CD4-positive, alpha-beta memory T cell (primary cell): ENCODE data around the gene AMN. TPM values are rescaled to one million over a fixed set of nuclear protein-coding genes. Genes with fewer than 3 reads are reported as not detected.

Source experiments
- CTCF ChIA-PET: fragments of 350-600 bp; sonication (Branson Sonifier 250); formaldehyde crosslinking; loops from one replicate; lab custom pipeline; 2021; ENCODE audit warnings: inconsistent platforms; ENCODE audit not compliant: partially characterized antibody; lab: Charles Lee
- POLR2A ChIA-PET: fragments of 350-600 bp; sonication (Branson Sonifier 250); formaldehyde crosslinking; loops from one replicate; lab custom pipeline; 2021; ENCODE audit not compliant: partially characterized antibody; lab: Charles Lee
- DNase-seq, 5 donors: peaks; one replicate each; pipeline versions ENCODE4 v3.0.0 to v3.0.0-alpha.2; 2020 to 2022; ENCODE audit warnings: mixed read lengths in 1 of 5
- H3K27ac ChIP-seq: one replicate; pipeline ENCODE4 v1.7.0; 2013; ENCODE audit warnings: low read depth, low read length
- H3K27me3 ChIP-seq: 2 replicates; pipeline ENCODE4 v1.7.0; 2013; ENCODE audit warnings: mild to moderate bottlenecking, low read length, moderate library complexity; ENCODE audit not compliant: insufficient read depth
- H3K36me3 ChIP-seq: 2 replicates; pipeline ENCODE4 v1.7.0; 2013; ENCODE audit warnings: mild to moderate bottlenecking, low read length, moderate library complexity; ENCODE audit not compliant: insufficient read depth
- H3K4me1 ChIP-seq: 2 replicates; pipeline ENCODE4 v1.7.0; 2013; ENCODE audit warnings: mild to moderate bottlenecking, low read length, moderate library complexity; ENCODE audit not compliant: insufficient read depth
- H3K4me3 ChIP-seq, 2 donors: one replicate each; pipeline ENCODE4 v1.7.0; 2013; ENCODE audit warnings: low read length in 2 of 2, mild to moderate bottlenecking in 1 of 2
- H3K9me3 ChIP-seq, 2 donors: one replicate each; pipeline ENCODE4 v1.7.0; 2013; ENCODE audit warnings: low read length in 2 of 2, control low read depth in 1 of 2; ENCODE audit not compliant: control insufficient read depth in 1 of 2
- H3K27ac Mint-ChIP-seq, 7 donors: one replicate each; pipeline ENCODE4 v1.8.0; 2020 to 2021; ENCODE audit warnings: mixed read lengths in 7 of 7, mild to moderate bottlenecking in 6 of 7, inconsistent platforms in 3 of 7, moderate library complexity in 3 of 7
- H3K27me3 Mint-ChIP-seq, 2 donors: one replicate each; pipeline ENCODE4 v1.8.0; 2020 to 2021; ENCODE audit warnings: mixed read lengths in 2 of 2
- H3K36me3 Mint-ChIP-seq, 2 donors: one replicate each; pipeline ENCODE4 v1.8.0; 2020 to 2021; ENCODE audit warnings: mixed read lengths in 2 of 2, inconsistent platforms in 1 of 2, mild to moderate bottlenecking in 1 of 2
- H3K4me1 Mint-ChIP-seq, 4 donors: one replicate each; pipeline ENCODE4 v1.8.0; 2020 to 2021; ENCODE audit warnings: mixed read lengths in 4 of 4, mild to moderate bottlenecking in 1 of 4
- H3K4me3 Mint-ChIP-seq, 8 donors: one replicate each; pipeline ENCODE4 v1.8.0; 2020 to 2021; ENCODE audit warnings: mixed read lengths in 8 of 8, mild to moderate bottlenecking in 7 of 8, moderate library complexity in 6 of 8, inconsistent platforms in 3 of 8
- H3K9me3 Mint-ChIP-seq, 8 donors: one replicate each; pipeline ENCODE4 v1.8.0; 2020 to 2021; ENCODE audit warnings: mixed read lengths in 8 of 8, mild to moderate bottlenecking in 5 of 8, inconsistent platforms in 3 of 8, moderate library complexity in 1 of 8
- intact Hi-C: fragments of 100-400 bp; cut with micrococcal nuclease; formaldehyde crosslinking; loops from one replicate; pipeline ENCODE4 v1.15.1; 2023
- polyA plus RNA-seq, 2 donors: library from polyadenylated mRNA; unstranded; fragments of 300-500 nt; fragmentation: Illumina TruSeq; gene quantifications; one replicate each; pipeline ENCODE4 v1.2.3, GENCODE V29; 2021
- total RNA-seq, 2 experiments: library from RNA; stranded (reverse); gene quantifications; one replicate each; pipeline ENCODE4 v1.2.3, GENCODE V29; 2021

AMN gene
- total and polyA plus RNA-seq, 4 experiments from 2014 or later: 0.77 to 7.1 (median 3.6) TPM

DNA sequence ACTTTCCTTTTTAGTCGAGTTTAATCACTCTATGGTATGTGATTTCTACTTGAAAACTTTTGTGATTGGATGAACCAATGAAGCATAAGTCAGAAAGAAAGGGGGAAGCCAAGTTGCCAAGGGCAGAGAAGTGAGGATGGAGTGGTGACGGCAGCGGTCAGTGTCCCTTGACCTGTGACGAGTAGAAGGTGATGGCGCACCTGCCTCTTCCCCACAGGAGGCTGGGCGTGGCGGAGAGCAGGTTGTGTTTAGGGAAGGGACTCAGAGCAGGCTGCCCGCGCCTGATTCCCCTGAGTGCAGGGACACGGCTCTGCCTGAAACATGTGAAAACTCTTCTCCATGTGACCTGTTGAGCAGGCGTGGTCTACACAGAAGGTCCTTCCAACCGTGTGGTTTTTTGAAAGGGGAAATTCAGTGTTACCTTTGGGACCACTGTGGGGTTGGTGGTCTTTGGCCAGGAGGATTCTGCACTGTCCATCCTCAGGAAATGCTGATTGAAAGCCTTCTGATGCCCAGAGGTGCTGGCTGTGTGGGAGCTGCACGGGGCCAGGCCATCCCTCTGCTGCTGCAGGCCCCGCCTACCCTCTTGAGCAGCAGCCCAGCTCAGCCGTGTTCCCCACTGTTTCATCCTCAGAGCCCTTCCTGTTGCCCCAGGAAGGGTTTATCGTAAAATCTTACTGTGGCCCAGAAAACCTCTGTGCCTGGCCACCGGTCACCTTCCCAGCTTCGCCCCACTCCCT, 23.5 kb upstream of the AMN start:
- Histone ChIP-seq H3K36me3 (peaks cover 42% of the 10 kb centered on the region), H3K27me3 (no peaks in the 10 kb centered on the region), H3K27ac (no peak overlapping the region), H3K9me3 (no peaks in the 10 kb centered on the region), H3K4me1 (no peaks in the 10 kb centered on the region), H3K4me3 (no peak overlapping the region)
- POLR2A ChIA-PET: no interaction called here
- Mint-ChIP-seq H3K27ac (peak overlapping the region in 6 of 7 donors; percentile 4 to 66 (median 46)), H3K27me3 (no peaks in the 10 kb centered on the region), H3K36me3 (peaks cover 28 to 66% of the 10 kb centered on the region in 2 donors), H3K4me1 (peaks cover 8 to 11% (median 9%) of the 10 kb centered on the region in 4 donors), H3K9me3 (peaks cover 0 to 2% (median 0%) of the 10 kb centered on the region in 8 donors), H3K4me3 (peak overlapping the region in 1 of 8 donors; percentile 35)
- DNase-seq: no peak
- CTCF ChIA-PET: no interaction called here
- intact Hi-C loops: no loop called here

DNA sequence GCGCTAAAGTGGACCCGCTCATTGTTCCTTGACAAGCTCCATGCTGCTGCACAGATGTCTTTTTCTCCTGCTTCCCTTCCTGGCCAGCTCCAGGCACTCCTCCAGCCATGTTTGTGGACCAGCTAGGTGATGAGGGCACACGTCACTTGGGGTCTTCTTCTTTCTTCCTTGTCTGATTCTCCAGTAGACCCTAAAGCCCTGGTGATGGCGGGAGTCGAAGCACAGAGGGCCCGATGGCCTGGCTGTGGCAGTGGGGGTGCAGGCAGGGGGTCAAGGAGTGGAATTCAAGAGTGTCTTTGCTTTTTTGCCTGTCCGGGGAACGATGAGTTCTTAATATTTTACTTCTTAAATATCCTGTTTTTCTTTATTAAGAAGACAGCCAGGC, 23.0 kb upstream of the AMN start:
- Mint-ChIP-seq H3K4me1 (peaks cover 8 to 11% (median 9%) of the 10 kb centered on the region in 4 donors), H3K36me3 (peaks cover 28 to 67% of the 10 kb centered on the region in 2 donors), H3K4me3 (no peak overlapping the region), H3K9me3 (peaks cover 0 to 2% (median 0%) of the 10 kb centered on the region in 8 donors), H3K27ac (peak overlapping the region in 2 of 7 donors; percentile 62 to 66), H3K27me3 (no peaks in the 10 kb centered on the region)
- H3K9me3 ChIP-seq: no peaks in the 10 kb centered on the region
- H3K27ac ChIP-seq: no peak overlapping the region
- DNase-seq: no peak
- H3K36me3 ChIP-seq: peaks cover 44% of the 10 kb centered on the region
- ChIA-PET POLR2A (no interaction called here), CTCF (no interaction called here)
- intact Hi-C loops: no loop called here
- H3K27me3 ChIP-seq: no peaks in the 10 kb centered on the region
- H3K4me3 ChIP-seq: no peak overlapping the region
- H3K4me1 ChIP-seq: no peaks in the 10 kb centered on the region

DNA sequence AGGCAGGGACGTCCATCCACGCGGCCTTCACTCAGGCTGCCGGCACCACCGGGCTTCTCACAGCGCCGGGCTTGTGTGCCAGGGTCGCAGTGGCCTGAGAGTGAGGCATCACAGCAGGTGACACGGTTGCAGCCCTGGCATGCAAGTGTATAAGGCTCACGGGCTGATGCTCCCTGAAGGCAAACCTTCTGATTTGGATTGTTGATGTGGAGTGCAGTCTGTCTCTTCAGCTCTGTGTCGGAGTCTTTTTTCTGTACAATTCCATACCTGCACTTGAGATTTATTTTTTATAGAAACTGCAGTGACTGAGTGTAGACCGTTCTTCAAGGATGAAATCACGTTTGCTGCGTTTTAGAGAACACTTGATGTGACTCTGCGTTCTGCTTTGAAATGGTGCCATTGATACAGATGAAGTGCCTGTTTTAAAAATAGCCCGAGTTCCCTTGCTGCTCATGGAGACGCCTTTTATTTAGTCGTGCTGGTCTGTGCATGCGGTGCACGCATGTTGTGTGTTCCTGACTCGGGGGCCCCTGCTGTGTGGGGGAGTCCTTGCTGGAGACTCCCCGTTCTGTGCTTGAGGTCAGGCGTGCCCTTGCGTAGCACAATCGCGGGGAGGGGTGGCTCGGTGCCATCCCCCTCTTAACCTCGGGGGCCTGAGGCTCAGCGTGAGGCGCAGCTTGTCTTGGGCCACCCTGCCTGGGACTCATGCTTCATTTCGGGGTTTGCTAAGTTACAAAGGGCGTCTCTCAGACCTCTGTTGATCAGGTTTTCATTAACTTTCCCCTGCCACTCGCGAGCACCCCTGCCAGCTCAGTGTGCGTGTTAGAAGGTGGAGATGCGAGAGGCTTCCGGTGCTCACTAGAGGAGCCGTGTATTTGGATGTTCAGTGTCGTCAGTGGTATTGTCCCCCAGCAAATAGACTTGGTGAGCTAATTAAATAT, 21.6 kb upstream of the AMN start:
- no peak overlapping the region for H3K4me3 ChIP-seq
- H3K9me3 ChIP-seq: no peaks in the 10 kb centered on the region
- no peak overlapping the region for H3K27ac ChIP-seq
- H3K27me3 ChIP-seq: no peaks in the 10 kb centered on the region
- ChIA-PET CTCF (interaction anchor here (1.5 kb wide), 1 partner anchor 12 kb away, joined by 3 read pairs; no protein-coding TSS in a partner anchor), POLR2A (no interaction called here)
- Mint-ChIP-seq H3K4me3 (peak overlapping the region in 3 of 8 donors; percentile 8 to 34 (median 29)), H3K9me3 (peaks cover 0 to 2% (median 0%) of the 10 kb centered on the region in 8 donors), H3K27me3 (no peaks in the 10 kb centered on the region), H3K4me1 (peaks cover 8 to 11% (median 9%) of the 10 kb centered on the region in 4 donors), H3K36me3 (peaks cover 37 to 62% of the 10 kb centered on the region in 2 donors), H3K27ac (peak overlapping the region; percentile 59 to 91 (median 75))
- intact Hi-C loops: no loop called here
- peaks cover 43% of the 10 kb centered on the region for H3K36me3 ChIP-seq
- DNase-seq: no peak
- no peaks in the 10 kb centered on the region for H3K4me1 ChIP-seq

DNA sequence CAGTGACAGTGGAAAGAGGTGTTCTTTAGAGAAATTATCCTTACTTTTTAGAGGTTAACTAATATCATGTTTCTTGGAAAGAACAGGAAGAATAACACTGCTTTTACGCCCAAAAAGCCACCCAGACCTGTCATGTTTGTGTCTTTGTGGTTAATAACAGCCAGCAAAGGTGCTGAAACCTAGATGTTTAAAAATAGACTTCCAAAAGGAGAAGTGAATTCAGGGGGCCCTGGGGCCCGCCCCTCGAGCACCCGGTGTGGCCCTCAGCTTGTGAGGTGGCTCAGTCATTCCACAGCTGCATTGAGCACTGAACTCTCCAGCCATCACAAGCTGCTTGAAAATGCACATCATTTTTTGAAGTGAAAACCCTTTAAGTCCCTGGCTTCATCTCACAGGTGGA, 20.8 kb upstream of the AMN start:
- Mint-ChIP-seq H3K27me3 (no peaks in the 10 kb centered on the region), H3K36me3 (peaks cover 32 to 60% of the 10 kb centered on the region in 2 donors), H3K9me3 (peaks cover 0 to 2% (median 0%) of the 10 kb centered on the region in 8 donors), H3K4me3 (peak overlapping the region in 2 of 8 donors; percentile 8 to 29), H3K4me1 (peaks cover 8 to 11% (median 9%) of the 10 kb centered on the region in 4 donors), H3K27ac (peak overlapping the region; percentile 59 to 91 (median 75))
- intact Hi-C loops: no loop called here
- Histone ChIP-seq H3K9me3 (no peaks in the 10 kb centered on the region), H3K27ac (no peak overlapping the region), H3K36me3 (peaks cover 37% of the 10 kb centered on the region), H3K27me3 (no peaks in the 10 kb centered on the region), H3K4me3 (no peak overlapping the region), H3K4me1 (no peaks in the 10 kb centered on the region)
- POLR2A ChIA-PET: interaction anchor here (0.7 kb wide), 1 partner anchor 48 kb away, joined by 3 read pairs; no protein-coding TSS in a partner anchor
- DNase-seq: no peak
- CTCF ChIA-PET: interaction anchor here (1.5 kb wide), 1 partner anchor 13 kb away, joined by 3 read pairs; no protein-coding TSS in a partner anchor

DNA sequence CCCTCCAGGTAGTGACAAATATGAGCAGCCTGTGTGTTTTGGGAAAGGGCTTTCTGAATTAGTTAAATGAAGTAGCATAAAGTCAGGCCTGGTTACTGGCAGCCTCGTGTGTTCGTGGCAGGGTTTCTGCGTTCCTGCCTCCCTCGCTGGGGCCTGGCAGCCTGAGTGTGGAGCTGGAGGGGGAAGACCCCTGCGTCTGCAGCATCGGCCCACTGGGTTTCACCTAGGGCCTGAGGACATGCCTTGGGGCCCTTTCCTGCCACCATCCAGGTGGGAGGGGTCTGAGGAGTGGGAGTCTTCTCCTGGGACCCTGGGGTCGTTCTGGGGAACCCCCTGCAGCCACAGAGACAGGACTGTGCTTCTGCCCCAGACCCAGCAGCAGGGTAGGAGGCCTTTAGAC, 20.4 kb upstream of the AMN start:
- Mint-ChIP-seq H3K9me3 (peaks cover 0 to 2% (median 0%) of the 10 kb centered on the region in 8 donors), H3K27me3 (no peaks in the 10 kb centered on the region), H3K4me1 (peaks cover 8 to 11% (median 9%) of the 10 kb centered on the region in 4 donors), H3K4me3 (no peak overlapping the region), H3K36me3 (peaks cover 32 to 62% of the 10 kb centered on the region in 2 donors), H3K27ac (peak overlapping the region in 2 of 7 donors; percentile 22 to 78)
- no peak overlapping the region for H3K4me3 ChIP-seq
- peaks cover 37% of the 10 kb centered on the region for H3K36me3 ChIP-seq
- no peaks in the 10 kb centered on the region for H3K9me3 ChIP-seq
- ChIA-PET POLR2A (interaction anchor here (0.7 kb wide), 1 partner anchor 48 kb away, joined by 3 read pairs; no protein-coding TSS in a partner anchor), CTCF (interaction anchor here (1.3 kb wide), 1 partner anchor 208 kb away, joined by 3 read pairs; no protein-coding TSS in a partner anchor)
- no peak for DNase-seq
- no peaks in the 10 kb centered on the region for H3K4me1 ChIP-seq
- intact Hi-C loops: no loop called here
- no peaks in the 10 kb centered on the region for H3K27me3 ChIP-seq
- no peak overlapping the region for H3K27ac ChIP-seq

DNA sequence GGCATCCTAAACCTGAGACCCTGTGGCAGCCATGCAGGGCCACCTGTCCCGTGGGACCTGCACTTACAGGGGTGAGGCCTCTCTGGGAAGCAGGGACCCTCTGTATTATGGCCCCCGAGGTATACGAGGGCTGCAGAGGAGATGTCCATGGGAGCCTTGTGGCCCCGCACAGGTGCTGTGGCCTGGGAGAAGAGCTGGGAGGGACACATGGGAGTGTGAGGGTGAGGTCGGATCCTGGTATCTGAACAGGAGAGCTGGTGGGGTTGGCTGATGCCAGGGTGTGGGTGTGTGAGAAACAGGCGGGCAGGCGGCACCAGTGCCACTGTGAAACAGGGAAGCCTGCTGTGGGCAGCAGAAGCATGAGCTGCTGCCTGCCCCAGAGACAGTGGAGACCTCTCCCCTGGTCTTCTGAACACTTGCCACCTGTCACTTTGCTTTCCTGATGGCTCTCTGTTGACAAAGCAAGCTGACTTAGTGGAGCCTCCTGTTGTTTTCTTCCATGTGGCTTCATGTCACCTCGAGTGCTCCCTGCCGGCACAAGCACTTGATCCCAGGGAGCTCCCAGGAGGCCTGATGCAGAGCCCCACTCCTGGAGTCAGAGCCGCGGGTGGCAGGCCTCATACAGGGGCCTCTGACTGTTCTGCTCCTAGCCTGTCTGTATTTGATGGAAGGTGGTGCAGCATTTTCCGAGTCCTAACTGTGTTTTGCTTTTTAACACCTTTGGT, 19.8 kb upstream of the AMN start:
- H3K27me3 Mint-ChIP-seq: no peaks in the 10 kb centered on the region
- Histone ChIP-seq H3K4me1 (no peaks in the 10 kb centered on the region), H3K27me3 (no peaks in the 10 kb centered on the region), H3K36me3 (peaks cover 32% of the 10 kb centered on the region), H3K27ac (no peak overlapping the region), H3K4me3 (no peak overlapping the region), H3K9me3 (no peaks in the 10 kb centered on the region)
- peaks cover 33 to 62% of the 10 kb centered on the region in 2 donors for H3K36me3 Mint-ChIP-seq
- intact Hi-C loops: no loop called here
- CTCF ChIA-PET: interaction anchor here (1.3 kb wide), 1 partner anchor 208 kb away, joined by 3 read pairs; no protein-coding TSS in a partner anchor
- H3K9me3 Mint-ChIP-seq: peaks cover 0 to 2% (median 0%) of the 10 kb centered on the region in 8 donors
- POLR2A ChIA-PET: no interaction called here
- H3K4me3 Mint-ChIP-seq: no peak overlapping the region
- peak overlapping the region in 2 of 7 donors; percentile 41 to 42 for H3K27ac Mint-ChIP-seq
- peaks cover 8 to 11% (median 9%) of the 10 kb centered on the region in 4 donors for H3K4me1 Mint-ChIP-seq
- DNase-seq: no peak
